ENCODE results near the gene PRDM12.

PRDM12 gene

GRCh38 chr9:130636648-130637020, 27.8 kb upstream of the PRDM12 start:
- no peak for DNase-seq (ENCODE audit: low read depth)

GRCh38 chr9:130638284-130639123, 25.9 kb upstream of the PRDM12 start:
- no peak for DNase-seq (ENCODE audit: low read depth)

- DNase-seq (ENCODE audit: low read depth): no peak
Observed at GRCh38 chr9:130639124-130639765, 25.1 kb upstream of the PRDM12 start.

GRCh38 chr9:130639866-130640555, 24.4 kb upstream of the PRDM12 start:
- no peak for DNase-seq (ENCODE audit: low read depth)

- no peak for DNase-seq (ENCODE audit: low read depth)
Observed at GRCh38 chr9:130640681-130641080, 23.7 kb upstream of the PRDM12 start.

GRCh38 chr9:130642926-130643325, 21.5 kb upstream of the PRDM12 start:
- DNase-seq (ENCODE audit: low read depth): no peak

GRCh38 chr9:130651221-130651620, 13.2 kb upstream of the PRDM12 start:
- no peak for DNase-seq (ENCODE audit: low read depth)

- DNase-seq (ENCODE audit: low read depth): no peak
Observed at GRCh38 chr9:130651752-130652151, 12.6 kb upstream of the PRDM12 start.

- no peak for DNase-seq (ENCODE audit: low read depth)
Observed at GRCh38 chr9:130654879-130655278, 9.5 kb upstream of the PRDM12 start.

- no peak for DNase-seq (ENCODE audit: low read depth)
Observed at GRCh38 chr9:130658893-130659698, 5.3 kb upstream of the PRDM12 start.

- DNase-seq (ENCODE audit: low read depth): no peak
Observed at GRCh38 chr9:130659699-130660248, 4.6 kb upstream of the PRDM12 start.

- no peak for DNase-seq (ENCODE audit: low read depth)
Observed at GRCh38 chr9:130660326-130660682, 4.1 kb upstream of the PRDM12 start.

- no peak for DNase-seq (ENCODE audit: low read depth)
Observed at GRCh38 chr9:130660683-130661450, 3.5 kb upstream of the PRDM12 start.

- no peak for DNase-seq (ENCODE audit: low read depth)
Observed at GRCh38 chr9:130661451-130662098, 2.8 kb upstream of the PRDM12 start.

GRCh38 chr9:130662099-130662969, 2.1 kb upstream of the PRDM12 start:
- DNase-seq (ENCODE audit: low read depth): no peak

GRCh38 chr9:130662970-130663257, 1.5 kb upstream of the PRDM12 start:
- no peak for DNase-seq (ENCODE audit: low read depth)

- DNase-seq (ENCODE audit: low read depth): no peak
Observed at GRCh38 chr9:130663258-130663976, 977 bp upstream of the PRDM12 start.

GRCh38 chr9:130663977-130664250, 480 bp upstream of the PRDM12 start:
- no peak for DNase-seq (ENCODE audit: low read depth)

- DNase-seq (ENCODE audit: low read depth): no peak
Observed at GRCh38 chr9:130665029-130665430, 636 bp downstream of the PRDM12 start.
